Ishikawa (cell line): ENCODE data around the gene ASTN2.

Experiments used
- CEBPB ChIP-seq: IDR thresholded peaks from 2 replicates; pipeline ENCODE4 v1.6.1; 2012
- CREB1 ChIP-seq: IDR thresholded peaks from 2 replicates; pipeline ENCODE4 v1.6.1; 2012; ENCODE audit warnings: low read depth
- EP300 ChIP-seq: IDR thresholded peaks from 2 replicates; pipeline ENCODE4 v1.6.1; 2012; ENCODE audit warnings: borderline replicate concordance
- TAF1 ChIP-seq: IDR thresholded peaks from 2 replicates; pipeline ENCODE4 v1.6.1; 2012; ENCODE audit warnings: low read depth, mild to moderate bottlenecking
- YY1 ChIP-seq: IDR thresholded peaks from 2 replicates; pipeline ENCODE4 v1.6.1; 2012; ENCODE audit warnings: low read depth
- TF ChIP-seq, protein P1 (sequence below): IDR thresholded peaks from 2 replicates; pipeline ENCODE4 v1.6.1; 2012
- TF ChIP-seq, protein P2 (sequence below): IDR thresholded peaks from 2 replicates; pipeline ENCODE4 v1.6.1; 2012

DNA sequence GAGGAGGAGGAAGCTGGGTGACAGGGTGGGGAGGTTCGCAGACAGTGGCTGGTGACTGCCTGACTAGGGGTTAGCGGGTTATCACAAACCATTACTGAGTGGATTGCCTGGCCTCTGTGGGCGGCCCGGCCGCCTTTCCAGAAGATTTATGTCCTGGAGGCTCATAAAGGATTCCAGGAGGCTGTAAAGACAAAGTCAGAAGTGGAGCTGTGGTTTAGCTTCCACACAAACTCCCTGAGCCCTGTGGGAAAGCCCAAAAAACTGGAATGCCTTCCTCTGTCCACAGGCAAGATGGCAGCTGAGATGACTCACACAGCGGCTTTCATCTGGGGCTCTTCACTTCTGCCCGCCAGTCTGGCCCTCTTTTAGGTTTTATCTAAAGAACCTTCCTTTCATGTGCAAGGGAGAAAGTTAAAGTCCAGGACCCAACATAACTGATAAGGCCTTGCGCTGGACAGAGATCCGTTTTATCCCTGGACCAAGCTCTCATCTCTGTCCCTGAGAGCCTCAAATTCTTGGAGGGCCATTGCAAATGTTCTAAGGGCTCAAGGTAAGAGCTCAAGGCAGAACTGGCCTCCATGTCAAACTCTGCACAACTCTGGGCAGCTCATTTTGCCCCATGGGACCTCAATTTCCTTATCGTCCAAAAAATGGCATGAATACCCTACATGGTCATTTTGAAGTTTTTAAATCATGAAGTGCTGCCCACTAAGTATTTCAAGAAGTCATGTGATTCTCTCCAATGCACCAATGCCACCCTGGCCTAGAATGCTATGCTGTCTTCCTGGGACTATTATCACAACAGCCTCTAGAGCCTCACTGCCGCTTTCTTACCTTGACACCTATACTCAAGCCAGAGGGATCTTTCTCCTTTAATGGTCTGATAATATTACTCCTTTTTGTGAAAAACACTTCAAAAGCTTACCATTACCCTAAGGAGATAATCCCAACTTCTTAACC lies 977.2 kb downstream of the ASTN2 start:
- TF ChIP-seq, protein P1, sequence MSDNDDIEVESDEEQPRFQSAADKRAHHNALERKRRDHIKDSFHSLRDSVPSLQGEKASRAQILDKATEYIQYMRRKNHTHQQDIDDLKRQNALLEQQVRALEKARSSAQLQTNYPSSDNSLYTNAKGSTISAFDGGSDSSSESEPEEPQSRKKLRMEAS, result no peak
- TF ChIP-seq, protein P2, sequence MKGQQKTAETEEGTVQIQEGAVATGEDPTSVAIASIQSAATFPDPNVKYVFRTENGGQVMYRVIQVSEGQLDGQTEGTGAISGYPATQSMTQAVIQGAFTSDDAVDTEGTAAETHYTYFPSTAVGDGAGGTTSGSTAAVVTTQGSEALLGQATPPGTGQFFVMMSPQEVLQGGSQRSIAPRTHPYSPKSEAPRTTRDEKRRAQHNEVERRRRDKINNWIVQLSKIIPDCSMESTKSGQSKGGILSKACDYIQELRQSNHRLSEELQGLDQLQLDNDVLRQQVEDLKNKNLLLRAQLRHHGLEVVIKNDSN, result no peak
- no peak for TF ChIP-seq YY1
- no peak for TF ChIP-seq EP300
- TF ChIP-seq CREB1, result no peak
- no peak for TF ChIP-seq CEBPB
- TF ChIP-seq TAF1, result no peak
